Activated B cell treated with CpG ODN at 0.5 μM for 24 hours (primary cell): ENCODE measurements around the gene EEF1AKMT2. TPM values are rescaled to one million over a fixed set of nuclear protein-coding genes. Genes with fewer than 3 reads are reported as not detected.

Experiments
- ATAC-seq: fragments of 200-7000 bp; cut with Tn5 transposase; one replicate; pipeline ENCODE4 v1.10.0; 2021; ENCODE audit warnings: low read depth, mild to moderate bottlenecking, moderate library complexity
- CTCF ChIA-PET: fragments of 350-600 bp; sonication (Branson Sonifier 250); formaldehyde crosslinking; loops from one replicate; lab custom pipeline; 2021; ENCODE audit warnings: antibody characterized with exemption; lab: Charles Lee
- POLR2A ChIA-PET: fragments of 350-600 bp; sonication (Branson Sonifier 250); formaldehyde crosslinking; loops from one replicate; lab custom pipeline; 2021; ENCODE audit warnings: antibody characterized with exemption; lab: Charles Lee
- DNase-seq: peaks from one replicate; pipeline ENCODE4 v3.0.0; 2022
- H3K27ac Mint-ChIP-seq: one replicate; pipeline ENCODE4 v1.8.0; 2020; ENCODE audit warnings: mixed read lengths
- H3K27me3 Mint-ChIP-seq: one replicate; pipeline ENCODE4 v1.8.0; 2021; ENCODE audit warnings: mixed read lengths
- H3K36me3 Mint-ChIP-seq: one replicate; pipeline ENCODE4 v1.8.0; 2021; ENCODE audit warnings: low read depth, mixed read lengths
- H3K4me1 Mint-ChIP-seq: one replicate; pipeline ENCODE4 v1.8.0; 2021; ENCODE audit warnings: mixed read lengths
- H3K4me3 Mint-ChIP-seq: one replicate; pipeline ENCODE4 v1.8.0; 2020; ENCODE audit warnings: mild to moderate bottlenecking, mixed read lengths
- H3K9me3 Mint-ChIP-seq: one replicate; pipeline ENCODE4 v1.8.0; 2020; ENCODE audit warnings: mixed read lengths
- CTCF ChIP-seq: fragments of 200-600 bp; IDR thresholded peaks from one replicate; pipeline ENCODE4 v1.8.0; 2022; ENCODE audit warnings: antibody characterized with exemption, mild to moderate bottlenecking
- intact Hi-C: fragments of 100-400 bp; cut with micrococcal nuclease; formaldehyde crosslinking; loops from one replicate; pipeline ENCODE4 v1.15.1; 2024
- total RNA-seq: library from RNA; stranded (reverse); gene quantifications from 2 replicates; pipeline ENCODE4 v1.2.3, GENCODE V29; 2022

EEF1AKMT2 gene
- total RNA-seq, 1 donor from 2014 or later = 16.5 TPM

GRCh38 chr10:124728830-124729661 is 62.6 kb downstream of the EEF1AKMT2 start:
- CTCF ChIA-PET = interaction anchor here (0.8 to 4.4 kb wide), 9 partner anchors 10 to 190 kb away, joined by 3 to 33 read pairs (median 5); no protein-coding TSS in a partner anchor
- peaks cover 99% of the 10 kb centered on the region for H3K4me1 Mint-ChIP-seq
- POLR2A ChIA-PET = interaction anchor here (1.0 to 8.9 kb wide), 15 partner anchors 11 to 195 kb away, joined by 3 to 135 read pairs (median 7); no protein-coding TSS in a partner anchor
- ATAC-seq = peak; percentile 8
- peak overlapping the region; percentile 72 for H3K4me3 Mint-ChIP-seq
- peaks cover 58% of the 10 kb centered on the region for H3K36me3 Mint-ChIP-seq
- no peaks in the 10 kb centered on the region for H3K9me3 Mint-ChIP-seq
- intact Hi-C loops = loop anchor here (1.0 kb wide), 2 partner anchors 10 to 12 kb away; no protein-coding TSS in a partner anchor
- peak; percentile 15 for DNase-seq
- no peaks in the 10 kb centered on the region for H3K27me3 Mint-ChIP-seq
- H3K27ac Mint-ChIP-seq = peak overlapping the region; percentile 82
- TF ChIP-seq CTCF = no peak

DNA sequence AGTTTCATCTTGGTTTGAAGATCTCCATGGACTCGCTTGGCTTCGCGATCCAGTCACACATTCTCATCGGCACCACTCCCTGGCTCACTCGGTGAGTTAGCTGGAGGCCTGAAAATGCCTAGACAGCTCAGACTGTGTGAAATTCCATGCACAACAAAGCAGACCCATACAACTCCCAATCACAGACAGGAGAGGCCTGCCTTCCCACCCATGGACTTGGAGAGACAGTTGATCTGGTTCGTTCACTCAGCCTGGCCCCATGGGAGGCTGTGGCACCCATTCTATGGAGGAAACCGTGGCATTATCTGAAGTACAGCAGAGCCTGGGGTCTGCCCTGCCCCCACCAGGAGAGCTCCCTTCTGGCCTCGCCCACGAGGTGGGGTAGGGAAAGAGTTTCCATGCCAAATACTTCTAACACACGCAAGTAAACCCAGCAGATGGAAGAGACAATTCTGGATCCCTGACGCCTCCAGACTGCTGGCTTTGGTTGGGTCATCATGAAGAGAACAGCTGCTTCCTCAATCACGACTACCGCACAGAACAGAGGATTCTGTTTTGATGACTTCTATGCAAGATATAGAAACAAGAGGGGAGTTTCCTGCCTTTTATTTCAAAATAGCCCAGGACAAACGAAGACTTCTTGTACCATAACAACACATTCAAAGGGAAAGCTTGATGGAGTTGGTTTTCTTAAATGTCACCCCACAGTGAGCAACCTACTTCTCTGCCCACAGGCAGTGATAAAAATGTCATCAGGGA is 63.4 kb downstream of the EEF1AKMT2 start:
- Mint-ChIP-seq H3K27me3 (no peaks in the 10 kb centered on the region), H3K9me3 (no peaks in the 10 kb centered on the region), H3K27ac (peak overlapping the region; percentile 82), H3K36me3 (peaks cover 57% of the 10 kb centered on the region), H3K4me1 (peaks cover 99% of the 10 kb centered on the region), H3K4me3 (peak overlapping the region; percentile 72)
- intact Hi-C loops = loop anchor here (1.0 kb wide), 2 partner anchors 9 to 13 kb away; no protein-coding TSS in a partner anchor
- no peak for TF ChIP-seq CTCF
- ATAC-seq = peak; percentile 59
- CTCF ChIA-PET = interaction anchor here (1.1 to 4.4 kb wide), 6 partner anchors 9 to 189 kb away, joined by 3 to 33 read pairs (median 7); no protein-coding TSS in a partner anchor
- POLR2A ChIA-PET = interaction anchor here (0.7 to 8.9 kb wide), 16 partner anchors 9 to 194 kb away, joined by 3 to 135 read pairs (median 6); no protein-coding TSS in a partner anchor
- peak; percentile 23 for DNase-seq

GRCh38 chr10:124727361-124727960 is 64.2 kb downstream of the EEF1AKMT2 start:
- H3K27me3 Mint-ChIP-seq = no peaks in the 10 kb centered on the region
- POLR2A ChIA-PET = interaction anchor here (0.7 to 14.1 kb wide), 12 partner anchors 9 to 126 kb away, joined by 3 to 312 read pairs (median 9); no protein-coding TSS in a partner anchor
- ATAC-seq = no peak
- H3K4me3 Mint-ChIP-seq = peak overlapping the region; percentile 72
- no peak for TF ChIP-seq CTCF
- no peak for DNase-seq
- intact Hi-C loops = no loop called here
- H3K4me1 Mint-ChIP-seq = peaks cover 99% of the 10 kb centered on the region
- no peaks in the 10 kb centered on the region for H3K9me3 Mint-ChIP-seq
- CTCF ChIA-PET = interaction anchor here (1.1 to 4.4 kb wide), 3 partner anchors 9 to 14 kb away, joined by 6 to 33 read pairs (median 14); no protein-coding TSS in a partner anchor
- peak overlapping the region; percentile 82 for H3K27ac Mint-ChIP-seq
- H3K36me3 Mint-ChIP-seq = peaks cover 58% of the 10 kb centered on the region

DNA sequence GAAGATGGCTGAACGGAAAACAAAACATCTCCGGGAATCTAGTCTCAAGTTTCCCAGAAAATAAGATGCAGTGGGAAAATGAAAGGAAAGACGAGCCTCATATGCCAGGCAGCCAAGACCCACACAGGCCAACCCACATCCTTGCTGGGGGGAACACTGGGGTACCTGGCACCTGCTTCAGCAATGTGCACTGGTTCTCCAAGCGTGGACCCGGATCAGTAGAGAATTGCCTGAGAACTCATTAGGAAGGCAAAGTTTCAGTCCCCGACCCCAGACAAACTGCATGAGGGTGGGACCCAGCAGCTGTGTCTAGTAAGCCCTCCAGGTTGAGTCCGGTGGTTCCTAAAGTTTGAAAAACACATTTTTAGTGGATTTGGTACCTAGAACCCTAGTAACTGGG is 65.9 kb downstream of the EEF1AKMT2 start:
- Mint-ChIP-seq H3K27me3 (no peaks in the 10 kb centered on the region), H3K27ac (peak overlapping the region; percentile 95), H3K4me1 (peaks cover 99% of the 10 kb centered on the region), H3K4me3 (no peak overlapping the region), H3K36me3 (peaks cover 55% of the 10 kb centered on the region), H3K9me3 (no peaks in the 10 kb centered on the region)
- POLR2A ChIA-PET = interaction anchor here (0.9 to 14.1 kb wide), 5 partner anchors 7 to 190 kb away, joined by 3 to 312 read pairs (median 69); no protein-coding TSS in a partner anchor
- DNase-seq (peak; percentile 2), ATAC-seq (no peak)
- TF ChIP-seq CTCF = no peak
- intact Hi-C loops = no loop called here
- CTCF ChIA-PET = interaction anchor here (1.0 to 8.8 kb wide), 4 partner anchors 7 to 192 kb away, joined by 3 to 178 read pairs (median 12); no protein-coding TSS in a partner anchor
